WTC11 (cell line): ENCODE results near the gene STAT1. TPM values are rescaled to one million over a fixed set of nuclear protein-coding genes. Genes with fewer than 3 reads are reported as not detected.

Source experiments
- ATAC-seq: fragments of 200-7000 bp; cut with Tn5 transposase; 2 replicates; pipeline ENCODE4 v1.10.0; 2021; ENCODE audit warnings: mild to moderate bottlenecking, moderate library complexity
- CTCF ChIA-PET: fragments of 300-600 bp; sonication (Branson Sonifier 250); formaldehyde crosslinking; loops from one replicate; lab custom pipeline; 2021; ENCODE audit warnings: antibody characterized with exemption; lab: Charles Lee
- POLR2A ChIA-PET: fragments of 350-600 bp; sonication (Branson Sonifier 250); formaldehyde crosslinking; loops from one replicate; lab custom pipeline; 2021; ENCODE audit warnings: antibody characterized with exemption; lab: Charles Lee
- DNase-seq: peaks from one replicate; pipeline ENCODE4 v3.0.0; 2021; ENCODE audit warnings: low spot score
- H3K27ac Mint-ChIP-seq: 2 replicates; pipeline ENCODE4 v1.8.0; 2021; ENCODE audit warnings: mixed read lengths
- H3K27me3 Mint-ChIP-seq: 2 replicates; pipeline ENCODE4 v1.8.0; 2021; ENCODE audit warnings: low read depth, mild to moderate bottlenecking, moderate library complexity, mixed read lengths
- H3K36me3 Mint-ChIP-seq: 2 replicates; pipeline ENCODE4 v1.8.0; 2021; ENCODE audit warnings: mixed read lengths
- H3K4me1 Mint-ChIP-seq: 2 replicates; pipeline ENCODE4 v1.8.0; 2022; ENCODE audit warnings: mixed read lengths
- H3K4me3 Mint-ChIP-seq: 2 replicates; pipeline ENCODE4 v1.8.0; 2021; ENCODE audit warnings: mild to moderate bottlenecking, moderate library complexity, mixed read lengths
- H3K9me3 Mint-ChIP-seq: 2 replicates; pipeline ENCODE4 v1.8.0; 2021; ENCODE audit warnings: mixed read lengths
- FOXJ3 ChIP-seq: sonication (generic); formaldehyde crosslinking; IDR thresholded peaks from 2 replicates; pipeline ENCODE4 v1.9.0; 2021; ENCODE audit warnings: missing genetic modification reagents, mild to moderate bottlenecking, borderline replicate concordance
- GABPB1 ChIP-seq: sonication (generic); formaldehyde crosslinking; IDR thresholded peaks from 2 replicates; pipeline ENCODE4 v1.8.1; 2023; ENCODE audit warnings: mild to moderate bottlenecking, missing genetic modification reagents
- NFYB ChIP-seq: sonication (generic); formaldehyde crosslinking; conservative IDR thresholded peaks from 2 replicates; pipeline ENCODE4 v1.8.0; 2022; ENCODE audit warnings: low read depth, missing genetic modification reagents
- NR2C2 ChIP-seq: sonication (generic); formaldehyde crosslinking; IDR thresholded peaks from 2 replicates; pipeline ENCODE4 v1.8.0; 2022; ENCODE audit warnings: mild to moderate bottlenecking, missing genetic modification reagents
- OVOL2 ChIP-seq: fragments of 250-450 bp; sonication (Bioruptor Pico); IDR thresholded peaks from 2 replicates; pipeline ENCODE4 v1.9.0; 2021; ENCODE audit warnings: mild to moderate bottlenecking, borderline replicate concordance
- SMAD3 ChIP-seq: sonication (generic); formaldehyde crosslinking; IDR thresholded peaks from 2 replicates; pipeline ENCODE4 v1.8.0; 2022; ENCODE audit warnings: missing genetic modification reagents, mild to moderate bottlenecking, borderline replicate concordance
- TCF7 ChIP-seq: sonication (generic); formaldehyde crosslinking; IDR thresholded peaks from 2 replicates; pipeline ENCODE4 v1.8.0; 2022; ENCODE audit warnings: mild to moderate bottlenecking, low read depth, missing genetic modification reagents, moderate library complexity
- TEAD4 ChIP-seq: sonication (generic); formaldehyde crosslinking; IDR thresholded peaks from 2 replicates; pipeline ENCODE4 v1.8.0; 2022; ENCODE audit warnings: mild to moderate bottlenecking, missing genetic modification reagents
- ZNF263 ChIP-seq: sonication (generic); formaldehyde crosslinking; IDR thresholded peaks from 2 replicates; pipeline ENCODE4 v1.8.1; 2022; ENCODE audit warnings: low read depth, mild to moderate bottlenecking, moderate library complexity, missing genetic modification reagents
- ZNF671 ChIP-seq: fragments of 250-450 bp; sonication (Bioruptor Pico); IDR thresholded peaks from 2 replicates; pipeline ENCODE4 v1.8.0; 2021; ENCODE audit warnings: mild to moderate bottlenecking
- total RNA-seq: library from RNA; stranded (reverse); gene quantifications from 3 replicates; pipeline ENCODE4 v1.2.3, GENCODE V29; 2021
- TF ChIP-seq, protein P1 (sequence below): fragments of 250-450 bp; sonication (Bioruptor Pico); IDR thresholded peaks from 2 replicates; pipeline ENCODE4 v2.1.2; 2022; ENCODE audit warnings: mild to moderate bottlenecking, moderate library complexity
- TF ChIP-seq, protein P2 (sequence below): sonication (generic); formaldehyde crosslinking; IDR thresholded peaks from 2 replicates; pipeline ENCODE4 v1.8.1; 2023; ENCODE audit warnings: mild to moderate bottlenecking, moderate library complexity, missing genetic modification reagents
- TF ChIP-seq, protein P3 (sequence below): sonication (generic); formaldehyde crosslinking; IDR thresholded peaks from 2 replicates; pipeline ENCODE4 v1.8.0; 2022; ENCODE audit warnings: mild to moderate bottlenecking, missing genetic modification reagents
- TF ChIP-seq, protein P4 (sequence below): fragments of 200-600 bp; IDR thresholded peaks from 2 replicates; pipeline ENCODE4 v1.8.0; 2022; ENCODE audit warnings: antibody characterized with exemption
- TF ChIP-seq, protein P5 (sequence below): sonication (generic); formaldehyde crosslinking; IDR thresholded peaks from 2 replicates; pipeline ENCODE4 v1.8.1; 2023; ENCODE audit warnings: mild to moderate bottlenecking, missing genetic modification reagents
- TF ChIP-seq, protein P6 (sequence below): fragments of 250-450 bp; sonication (Bioruptor Pico); IDR thresholded peaks from 2 replicates; pipeline ENCODE4 v1.9.0; 2021; ENCODE audit warnings: moderate library complexity, mild to moderate bottlenecking, inconsistent platforms, borderline replicate concordance
- TF ChIP-seq, protein P7 (sequence below): fragments of 250-450 bp; sonication (Bioruptor Pico); IDR thresholded peaks from 2 replicates; pipeline ENCODE4 v1.8.0; 2021; ENCODE audit warnings: mild to moderate bottlenecking
- TF ChIP-seq, protein P8 (sequence below): sonication (generic); formaldehyde crosslinking; IDR thresholded peaks from 2 replicates; pipeline ENCODE4 v1.8.0; 2022; ENCODE audit warnings: mild to moderate bottlenecking, missing genetic modification reagents
- TF ChIP-seq, protein P9 (sequence below): sonication (generic); formaldehyde crosslinking; IDR thresholded peaks from 2 replicates; pipeline ENCODE4 v1.8.1; 2022; ENCODE audit warnings: low read depth, mild to moderate bottlenecking, moderate library complexity, missing genetic modification reagents, borderline replicate concordance

STAT1 gene
- total RNA-seq, 1 experiment from 2014 or later: 36.1 TPM

DNA sequence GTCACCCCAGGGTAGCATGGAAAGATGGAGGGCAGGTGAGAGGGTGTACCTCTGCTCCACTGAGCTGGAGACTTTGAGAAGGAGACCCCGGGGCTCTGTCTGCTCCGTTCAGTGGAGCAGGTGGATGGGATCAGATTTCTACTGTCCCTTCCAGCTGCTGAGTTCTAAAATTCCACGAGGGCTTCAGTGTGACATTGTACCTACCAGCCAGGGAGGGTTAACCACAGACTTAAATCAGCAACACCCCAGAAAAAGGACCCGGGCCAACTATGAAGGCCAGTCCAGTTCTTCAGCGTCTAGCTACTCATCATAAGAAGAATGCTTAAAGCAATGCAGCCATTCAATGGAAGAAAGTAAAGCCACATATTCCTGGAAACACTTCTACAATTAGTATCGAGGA, 23.8 kb downstream of the STAT1 start (continued):
- TF ChIP-seq, protein P1, sequence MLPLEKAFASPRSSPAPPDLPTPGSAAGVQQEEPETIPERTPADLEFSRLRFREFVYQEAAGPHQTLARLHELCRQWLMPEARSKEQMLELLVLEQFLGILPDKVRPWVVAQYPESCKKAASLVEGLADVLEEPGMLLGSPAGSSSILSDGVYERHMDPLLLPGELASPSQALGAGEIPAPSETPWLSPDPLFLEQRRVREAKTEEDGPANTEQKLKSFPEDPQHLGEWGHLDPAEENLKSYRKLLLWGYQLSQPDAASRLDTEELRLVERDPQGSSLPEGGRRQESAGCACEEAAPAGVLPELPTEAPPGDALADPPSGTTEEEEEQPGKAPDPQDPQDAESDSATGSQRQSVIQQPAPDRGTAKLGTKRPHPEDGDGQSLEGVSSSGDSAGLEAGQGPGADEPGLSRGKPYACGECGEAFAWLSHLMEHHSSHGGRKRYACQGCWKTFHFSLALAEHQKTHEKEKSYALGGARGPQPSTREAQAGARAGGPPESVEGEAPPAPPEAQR (CRISPR knock-in tag): no peak
- TF ChIP-seq TEAD4 (CRISPR knock-in tag): no peak

DNA sequence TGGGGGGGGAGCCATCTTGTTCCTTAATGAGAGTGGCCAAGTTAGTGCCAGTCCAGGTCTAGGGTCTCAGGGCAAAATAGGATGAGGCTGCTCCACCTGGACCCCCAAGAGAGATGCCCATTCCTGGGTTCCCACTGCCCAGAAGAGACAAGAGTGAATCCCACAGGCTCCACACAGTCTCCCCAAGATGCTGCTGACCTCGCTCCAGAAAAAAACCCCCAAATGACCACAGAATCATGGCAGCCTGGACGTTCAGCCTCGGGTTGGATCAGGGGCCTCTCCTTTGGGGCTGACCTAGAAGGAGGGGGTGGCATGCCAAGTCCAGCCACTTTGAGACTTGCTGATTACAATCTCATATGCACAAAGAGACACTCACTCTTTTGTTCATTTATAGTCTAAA, 25.1 kb downstream of the STAT1 start:
- Mint-ChIP-seq H3K4me3 (no peak overlapping the region), H3K36me3 (peaks cover 79% of the 10 kb centered on the region), H3K27ac (no peak overlapping the region), H3K4me1 (0 out of 2 replicates have a peak, but pooled peaks cover 2% of the 10 kb centered on the region), H3K27me3 (no peaks in the 10 kb centered on the region), H3K9me3 (no peaks in the 10 kb centered on the region)
- ATAC-seq (no peak), DNase-seq (no peak)
- CTCF ChIA-PET: no interaction called here
- TF ChIP-seq, protein P2, sequence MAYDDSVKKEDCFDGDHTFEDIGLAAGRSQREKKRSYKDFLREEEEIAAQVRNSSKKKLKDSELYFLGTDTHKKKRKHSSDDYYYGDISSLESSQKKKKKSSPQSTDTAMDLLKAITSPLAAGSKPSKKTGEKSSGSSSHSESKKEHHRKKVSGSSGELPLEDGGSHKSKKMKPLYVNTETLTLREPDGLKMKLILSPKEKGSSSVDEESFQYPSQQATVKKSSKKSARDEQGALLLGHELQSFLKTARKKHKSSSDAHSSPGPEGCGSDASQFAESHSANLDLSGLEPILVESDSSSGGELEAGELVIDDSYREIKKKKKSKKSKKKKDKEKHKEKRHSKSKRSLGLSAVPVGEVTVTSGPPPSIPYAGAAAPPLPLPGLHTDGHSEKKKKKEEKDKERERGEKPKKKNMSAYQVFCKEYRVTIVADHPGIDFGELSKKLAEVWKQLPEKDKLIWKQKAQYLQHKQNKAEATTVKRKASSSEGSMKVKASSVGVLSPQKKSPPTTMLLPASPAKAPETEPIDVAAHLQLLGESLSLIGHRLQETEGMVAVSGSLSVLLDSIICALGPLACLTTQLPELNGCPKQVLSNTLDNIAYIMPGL (CRISPR knock-in tag): no peak
- TF ChIP-seq, protein P3, sequence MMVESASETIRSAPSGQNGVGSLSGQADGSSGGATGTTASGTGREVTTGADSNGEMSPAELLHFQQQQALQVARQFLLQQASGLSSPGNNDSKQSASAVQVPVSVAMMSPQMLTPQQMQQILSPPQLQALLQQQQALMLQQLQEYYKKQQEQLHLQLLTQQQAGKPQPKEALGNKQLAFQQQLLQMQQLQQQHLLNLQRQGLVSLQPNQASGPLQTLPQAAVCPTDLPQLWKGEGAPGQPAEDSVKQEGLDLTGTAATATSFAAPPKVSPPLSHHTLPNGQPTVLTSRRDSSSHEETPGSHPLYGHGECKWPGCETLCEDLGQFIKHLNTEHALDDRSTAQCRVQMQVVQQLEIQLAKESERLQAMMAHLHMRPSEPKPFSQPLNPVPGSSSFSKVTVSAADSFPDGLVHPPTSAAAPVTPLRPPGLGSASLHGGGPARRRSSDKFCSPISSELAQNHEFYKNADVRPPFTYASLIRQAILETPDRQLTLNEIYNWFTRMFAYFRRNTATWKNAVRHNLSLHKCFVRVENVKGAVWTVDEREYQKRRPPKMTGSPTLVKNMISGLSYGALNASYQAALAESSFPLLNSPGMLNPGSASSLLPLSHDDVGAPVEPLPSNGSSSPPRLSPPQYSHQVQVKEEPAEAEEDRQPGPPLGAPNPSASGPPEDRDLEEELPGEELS (CRISPR knock-in tag): no peak
- TF ChIP-seq SMAD3 (CRISPR knock-in tag): no peak
- POLR2A ChIA-PET: no interaction called here

DNA sequence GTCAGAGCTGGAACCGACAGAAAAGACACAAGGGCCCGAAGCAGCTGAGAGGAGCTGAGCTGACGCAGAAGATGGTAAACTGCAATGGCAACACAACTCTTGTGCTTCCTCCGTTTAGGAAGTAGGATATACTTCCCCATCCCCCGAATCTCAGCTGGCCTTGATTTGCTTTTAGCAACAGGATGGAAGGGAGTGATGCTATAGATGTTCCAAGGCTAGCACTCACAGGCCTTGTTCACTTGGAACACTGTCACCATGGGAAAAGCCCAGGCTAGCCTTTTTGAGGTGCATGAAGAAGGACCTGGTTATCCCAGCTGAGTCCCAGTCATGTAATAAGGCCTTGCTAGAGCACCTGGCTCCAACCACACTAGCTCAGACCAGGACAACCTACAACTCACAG, 26.0 kb downstream of the STAT1 start:
- Mint-ChIP-seq H3K9me3 (no peaks in the 10 kb centered on the region), H3K27ac (0 out of 2 replicates have a peak overlapping the region, but pooled peaks have one; percentile 33), H3K36me3 (peaks cover 78% of the 10 kb centered on the region), H3K4me3 (no peak overlapping the region), H3K27me3 (no peaks in the 10 kb centered on the region), H3K4me1 (0 out of 2 replicates have a peak, but pooled peaks cover 2% of the 10 kb centered on the region)
- DNase-seq (no peak), ATAC-seq (no peak)
- ChIA-PET CTCF (interaction anchor here (0.9 kb wide), 1 partner anchor 8 kb away, joined by 3 read pairs; no protein-coding TSS in a partner anchor), POLR2A (interaction anchor here (0.5 kb wide), 1 partner anchor 69 kb away, joined by 4 read pairs; no protein-coding TSS in a partner anchor)
- TF ChIP-seq NR2C2 (no peak), FOXJ3 (CRISPR knock-in tag) (no peak), ZNF671 (CRISPR knock-in tag) (no peak), ZNF263 (CRISPR knock-in tag) (no peak), TCF7 (no peak), NFYB (CRISPR knock-in tag) (no peak), GABPB1 (CRISPR knock-in tag) (no peak), OVOL2 (CRISPR knock-in tag) (no peak)
- TF ChIP-seq, protein P4, sequence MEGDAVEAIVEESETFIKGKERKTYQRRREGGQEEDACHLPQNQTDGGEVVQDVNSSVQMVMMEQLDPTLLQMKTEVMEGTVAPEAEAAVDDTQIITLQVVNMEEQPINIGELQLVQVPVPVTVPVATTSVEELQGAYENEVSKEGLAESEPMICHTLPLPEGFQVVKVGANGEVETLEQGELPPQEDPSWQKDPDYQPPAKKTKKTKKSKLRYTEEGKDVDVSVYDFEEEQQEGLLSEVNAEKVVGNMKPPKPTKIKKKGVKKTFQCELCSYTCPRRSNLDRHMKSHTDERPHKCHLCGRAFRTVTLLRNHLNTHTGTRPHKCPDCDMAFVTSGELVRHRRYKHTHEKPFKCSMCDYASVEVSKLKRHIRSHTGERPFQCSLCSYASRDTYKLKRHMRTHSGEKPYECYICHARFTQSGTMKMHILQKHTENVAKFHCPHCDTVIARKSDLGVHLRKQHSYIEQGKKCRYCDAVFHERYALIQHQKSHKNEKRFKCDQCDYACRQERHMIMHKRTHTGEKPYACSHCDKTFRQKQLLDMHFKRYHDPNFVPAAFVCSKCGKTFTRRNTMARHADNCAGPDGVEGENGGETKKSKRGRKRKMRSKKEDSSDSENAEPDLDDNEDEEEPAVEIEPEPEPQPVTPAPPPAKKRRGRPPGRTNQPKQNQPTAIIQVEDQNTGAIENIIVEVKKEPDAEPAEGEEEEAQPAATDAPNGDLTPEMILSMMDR: no peak
- TF ChIP-seq, protein P5, sequence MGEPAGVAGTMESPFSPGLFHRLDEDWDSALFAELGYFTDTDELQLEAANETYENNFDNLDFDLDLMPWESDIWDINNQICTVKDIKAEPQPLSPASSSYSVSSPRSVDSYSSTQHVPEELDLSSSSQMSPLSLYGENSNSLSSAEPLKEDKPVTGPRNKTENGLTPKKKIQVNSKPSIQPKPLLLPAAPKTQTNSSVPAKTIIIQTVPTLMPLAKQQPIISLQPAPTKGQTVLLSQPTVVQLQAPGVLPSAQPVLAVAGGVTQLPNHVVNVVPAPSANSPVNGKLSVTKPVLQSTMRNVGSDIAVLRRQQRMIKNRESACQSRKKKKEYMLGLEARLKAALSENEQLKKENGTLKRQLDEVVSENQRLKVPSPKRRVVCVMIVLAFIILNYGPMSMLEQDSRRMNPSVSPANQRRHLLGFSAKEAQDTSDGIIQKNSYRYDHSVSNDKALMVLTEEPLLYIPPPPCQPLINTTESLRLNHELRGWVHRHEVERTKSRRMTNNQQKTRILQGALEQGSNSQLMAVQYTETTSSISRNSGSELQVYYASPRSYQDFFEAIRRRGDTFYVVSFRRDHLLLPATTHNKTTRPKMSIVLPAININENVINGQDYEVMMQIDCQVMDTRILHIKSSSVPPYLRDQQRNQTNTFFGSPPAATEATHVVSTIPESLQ (CRISPR knock-in tag): no peak
- TF ChIP-seq, protein P6, sequence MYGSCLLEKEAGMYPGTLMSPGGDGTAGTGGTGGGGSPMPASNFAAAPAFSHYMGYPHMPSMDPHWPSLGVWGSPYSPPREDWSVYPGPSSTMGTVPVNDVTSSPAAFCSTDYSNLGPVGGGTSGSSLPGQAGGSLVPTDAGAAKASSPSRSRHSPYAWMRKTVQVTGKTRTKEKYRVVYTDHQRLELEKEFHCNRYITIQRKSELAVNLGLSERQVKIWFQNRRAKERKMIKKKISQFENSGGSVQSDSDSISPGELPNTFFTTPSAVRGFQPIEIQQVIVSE (CRISPR knock-in tag): no peak
- TF ChIP-seq, protein P7, sequence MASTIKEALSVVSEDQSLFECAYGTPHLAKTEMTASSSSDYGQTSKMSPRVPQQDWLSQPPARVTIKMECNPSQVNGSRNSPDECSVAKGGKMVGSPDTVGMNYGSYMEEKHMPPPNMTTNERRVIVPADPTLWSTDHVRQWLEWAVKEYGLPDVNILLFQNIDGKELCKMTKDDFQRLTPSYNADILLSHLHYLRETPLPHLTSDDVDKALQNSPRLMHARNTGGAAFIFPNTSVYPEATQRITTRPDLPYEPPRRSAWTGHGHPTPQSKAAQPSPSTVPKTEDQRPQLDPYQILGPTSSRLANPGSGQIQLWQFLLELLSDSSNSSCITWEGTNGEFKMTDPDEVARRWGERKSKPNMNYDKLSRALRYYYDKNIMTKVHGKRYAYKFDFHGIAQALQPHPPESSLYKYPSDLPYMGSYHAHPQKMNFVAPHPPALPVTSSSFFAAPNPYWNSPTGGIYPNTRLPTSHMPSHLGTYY (CRISPR knock-in tag): no peak
- TF ChIP-seq, protein P8, sequence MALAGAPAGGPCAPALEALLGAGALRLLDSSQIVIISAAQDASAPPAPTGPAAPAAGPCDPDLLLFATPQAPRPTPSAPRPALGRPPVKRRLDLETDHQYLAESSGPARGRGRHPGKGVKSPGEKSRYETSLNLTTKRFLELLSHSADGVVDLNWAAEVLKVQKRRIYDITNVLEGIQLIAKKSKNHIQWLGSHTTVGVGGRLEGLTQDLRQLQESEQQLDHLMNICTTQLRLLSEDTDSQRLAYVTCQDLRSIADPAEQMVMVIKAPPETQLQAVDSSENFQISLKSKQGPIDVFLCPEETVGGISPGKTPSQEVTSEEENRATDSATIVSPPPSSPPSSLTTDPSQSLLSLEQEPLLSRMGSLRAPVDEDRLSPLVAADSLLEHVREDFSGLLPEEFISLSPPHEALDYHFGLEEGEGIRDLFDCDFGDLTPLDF (CRISPR knock-in tag): no peak
- TF ChIP-seq, protein P9, sequence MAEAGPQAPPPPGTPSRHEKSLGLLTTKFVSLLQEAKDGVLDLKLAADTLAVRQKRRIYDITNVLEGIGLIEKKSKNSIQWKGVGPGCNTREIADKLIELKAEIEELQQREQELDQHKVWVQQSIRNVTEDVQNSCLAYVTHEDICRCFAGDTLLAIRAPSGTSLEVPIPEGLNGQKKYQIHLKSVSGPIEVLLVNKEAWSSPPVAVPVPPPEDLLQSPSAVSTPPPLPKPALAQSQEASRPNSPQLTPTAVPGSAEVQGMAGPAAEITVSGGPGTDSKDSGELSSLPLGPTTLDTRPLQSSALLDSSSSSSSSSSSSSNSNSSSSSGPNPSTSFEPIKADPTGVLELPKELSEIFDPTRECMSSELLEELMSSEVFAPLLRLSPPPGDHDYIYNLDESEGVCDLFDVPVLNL (CRISPR knock-in tag): no peak
